Measurements from ENCODE around the gene RAN. TPM values are rescaled to one million over a fixed set of nuclear protein-coding genes. Genes with fewer than 3 reads are reported as not detected.

RAN gene
- total RNA-seq, 1 donor from 2014 or later = 519 TPM

Other genes starting within 250 kb of the RAN start
- 0.18 to 0.92 TPM (median 0.30 TPM) in 3 replicates for gene RIMBP2, start 155.8 kb upstream of the RAN start, total RNA-seq
- 28.4 to 42.6 TPM (median 40.4 TPM) in 3 replicates for gene STX2, start 32.8 kb upstream of the RAN start, total RNA-seq
- 1.7 to 4.7 TPM (median 3.5 TPM) in 3 replicates for gene ADGRD1, start 81.8 kb downstream of the RAN start, total RNA-seq

All from chondrocyte (in vitro differentiated cells).